NOMO-1 (cell line): Measurements from ENCODE around the gene MRI1.
"Not testable (repeated sequence)": the region's sequence is repeated elsewhere in the genome, so short reads cannot be mapped to it uniquely, and the experiment has no call there.

ENCODE experiments used
- DNase-seq, 2 experiments: peaks; one replicate each; lab custom pipeline; 2025; ENCODE audit not compliant: unreplicated experiment in 2 of 2; lab: John Stamatoyannopoulos, UW

Gene MRI1

DNA sequence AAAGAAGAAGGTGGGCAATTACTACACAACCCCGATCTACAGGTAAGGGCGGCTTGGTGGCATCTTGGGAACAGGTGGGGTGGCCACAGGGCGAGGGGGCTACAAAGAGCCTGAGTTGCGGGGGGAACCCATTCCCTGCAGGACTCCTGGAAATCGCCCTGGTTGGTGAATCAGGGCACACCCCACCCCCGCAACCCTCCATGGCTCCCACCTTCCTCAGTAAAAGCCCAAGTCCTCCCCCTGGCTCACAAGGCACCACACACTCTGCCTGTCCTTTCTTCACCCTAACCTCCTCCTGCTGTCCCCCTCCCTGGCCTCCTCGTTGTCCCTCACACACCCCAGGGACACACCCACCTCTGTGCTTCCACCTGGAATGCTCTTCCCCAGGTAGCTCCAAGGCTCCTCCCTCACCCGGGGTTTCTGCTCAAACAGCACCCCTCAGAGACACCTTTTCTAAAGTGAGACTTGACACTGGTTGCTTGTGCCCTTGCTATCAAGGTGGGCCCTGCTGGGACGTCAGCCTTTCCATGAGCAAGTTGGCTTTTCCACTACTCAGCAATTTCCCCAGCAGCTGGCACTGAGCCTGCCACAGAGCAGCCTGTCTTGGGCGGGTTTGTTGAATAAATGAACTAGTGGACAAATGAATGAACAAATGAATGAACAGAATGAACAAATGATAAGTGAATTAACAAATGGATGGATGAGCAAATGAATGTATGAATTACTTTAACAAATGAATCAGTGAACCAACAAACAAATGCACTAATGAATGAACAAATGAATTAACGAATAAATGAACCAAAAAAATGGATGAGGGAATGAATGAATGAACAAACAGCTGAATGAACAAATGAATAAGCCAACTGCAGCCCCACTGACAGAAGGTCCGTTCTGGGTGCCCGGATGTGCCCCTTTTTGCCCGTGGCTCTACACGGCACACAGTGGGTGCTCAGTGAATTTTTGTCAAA, 6.2 kb upstream of the MRI1 start:
- no peak for DNase-seq

GRCh38 chr19:13758795-13759194, 5.5 kb upstream of the MRI1 start:
- DNase-seq = no peak

DNA sequence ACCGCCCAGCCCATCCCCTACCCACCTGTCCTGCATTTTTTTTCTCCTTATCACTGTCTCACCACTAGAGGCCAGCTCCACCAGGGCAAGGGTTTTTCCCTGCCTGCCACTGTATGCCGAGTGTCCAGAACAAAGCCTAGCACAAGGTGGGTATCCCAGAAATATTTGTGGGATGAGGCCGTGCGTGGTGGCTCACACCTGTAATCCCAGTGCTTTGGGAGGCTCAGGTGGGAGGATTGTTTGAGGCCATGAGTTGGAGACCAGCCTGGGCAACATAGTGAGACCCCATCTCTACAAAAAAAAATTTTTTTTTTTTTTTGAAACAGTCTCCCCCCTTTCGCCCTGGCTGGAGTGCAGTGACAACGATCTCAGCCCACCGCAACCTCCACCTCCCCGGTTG, 2.9 kb upstream of the MRI1 start:
- no peak for DNase-seq

DNA sequence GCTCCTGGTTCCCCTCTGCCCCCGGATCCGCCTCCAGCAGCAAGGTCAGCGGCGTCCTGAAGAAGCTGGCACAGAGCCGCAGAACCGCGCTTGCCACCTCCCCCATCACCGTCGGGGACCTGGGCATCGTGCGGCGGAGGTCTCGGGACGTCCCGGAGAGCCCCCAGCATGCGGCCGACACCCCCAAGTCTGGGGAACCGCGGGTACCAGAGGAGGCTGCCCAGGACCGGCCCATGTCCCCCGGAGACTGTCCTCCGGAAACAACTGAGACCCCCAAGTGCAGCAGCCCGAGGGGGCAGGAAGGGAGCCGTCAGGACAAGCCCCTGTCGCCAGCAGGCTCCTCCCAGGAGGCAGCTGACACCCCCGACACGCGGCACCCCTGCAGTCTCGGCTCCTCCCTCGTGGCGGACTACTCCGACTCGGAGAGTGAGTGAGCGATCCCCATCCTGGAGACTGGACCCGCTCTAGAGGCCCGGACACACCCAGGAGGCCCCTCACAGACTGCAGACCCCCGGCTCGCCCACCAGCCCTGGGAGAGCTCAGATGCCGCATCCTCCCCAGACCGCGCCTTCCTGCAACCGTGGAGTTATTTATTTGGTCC, 1.6 kb upstream of the MRI1 start:
- no peak for DNase-seq

GRCh38 chr19:13763265-13763664, 1.1 kb upstream of the MRI1 start:
- DNase-seq = no peak

- peak in 1 of 2 experiments; percentile 18 for DNase-seq
These were observed 586 bp downstream of the MRI1 start for GRCh38 chr19:13764821-13765394.

- DNase-seq = no peak
These were observed 1.2 kb downstream of the MRI1 start for GRCh38 chr19:13765395-13766094.

- DNase-seq = no peak
These were observed 1.8 kb downstream of the MRI1 start for GRCh38 chr19:13766095-13766481.

- no peak for DNase-seq
These were observed 4.2 kb downstream of the MRI1 start for GRCh38 chr19:13768510-13768909.

DNA sequence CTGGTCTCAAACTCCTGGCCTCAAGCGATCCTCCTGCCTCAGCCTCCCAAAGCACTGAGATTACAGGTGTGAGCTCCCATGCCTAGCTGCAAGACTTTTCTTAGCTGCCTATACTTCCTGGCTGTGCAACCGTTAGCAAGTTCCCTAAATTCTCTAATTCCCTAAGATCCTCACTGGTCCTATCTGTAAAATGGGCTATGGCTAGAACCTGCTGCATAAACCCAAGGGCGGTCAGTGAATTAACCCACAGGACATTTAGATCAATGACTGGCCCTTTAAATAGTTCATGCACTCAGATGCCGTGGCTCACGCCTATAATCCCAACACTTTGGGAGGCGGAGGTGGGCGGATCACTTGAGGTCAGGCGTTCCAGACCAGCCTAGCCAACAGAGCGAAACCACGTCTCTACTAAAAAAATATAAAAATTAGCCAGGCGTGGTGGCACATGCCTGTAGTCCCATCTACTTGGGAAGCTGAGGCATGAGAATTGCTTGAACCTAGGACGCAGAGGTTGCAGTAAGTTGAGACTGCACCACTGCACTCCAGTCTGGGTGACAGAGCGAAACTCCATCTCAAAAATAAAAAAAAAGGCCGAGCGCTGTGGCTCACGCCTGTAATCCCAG, 5.8 kb downstream of the MRI1 start:
- no peak for DNase-seq

- peak; percentile 92 to 96 for DNase-seq
These were observed 10.2 kb downstream of the MRI1 start, which contains the start of gene C19orf53 for GRCh38 chr19:13774217-13775191. C19orf53 (plus strand) TSS chr19:13774456; CDS start chr19:13774478, 22 bp downstream.

DNA sequence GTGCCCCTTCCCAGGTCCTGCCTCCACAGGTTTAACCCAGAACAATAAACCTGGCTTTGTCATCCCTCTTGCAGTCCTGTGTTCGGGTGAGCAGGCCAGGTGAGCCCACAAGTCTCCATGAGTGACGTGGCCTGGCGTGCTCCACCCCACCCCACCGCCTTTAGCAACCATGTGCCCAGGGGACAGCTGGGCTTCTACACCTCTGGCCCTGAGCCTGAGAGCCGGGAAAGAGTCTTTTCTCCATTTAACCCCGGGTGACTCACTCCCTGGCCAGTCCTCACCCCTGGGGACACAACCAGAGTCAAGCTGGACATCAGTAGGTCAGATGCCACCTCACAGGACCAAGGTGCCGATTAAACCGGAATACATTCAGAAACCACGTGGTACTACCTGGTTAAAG, 14.1 kb downstream of the MRI1 start:
- no peak for DNase-seq

DNA sequence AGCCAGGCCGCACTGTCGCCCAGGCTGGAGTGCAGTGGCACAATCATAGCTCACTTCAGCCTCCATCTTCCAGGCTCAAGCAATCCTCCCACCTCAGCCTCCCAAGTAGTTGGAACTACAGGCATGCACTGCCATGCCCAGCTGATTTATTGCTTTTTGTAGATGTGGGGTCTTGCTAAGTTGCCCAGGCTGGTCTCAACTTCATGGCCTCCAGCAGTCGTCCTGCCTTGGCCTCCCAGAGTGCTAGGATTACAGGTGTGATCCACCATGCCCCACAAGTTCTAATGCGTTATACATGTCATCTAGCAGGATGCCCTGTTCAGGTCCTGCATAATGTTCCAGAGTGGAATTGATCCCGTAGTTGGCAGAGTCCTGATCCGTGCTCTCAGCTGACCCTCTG, 14.5 kb downstream of the MRI1 start:
- DNase-seq = no peak

GRCh38 chr19:13779794-13780193, 15.5 kb downstream of the MRI1 start:
- not testable (repeated sequence) for DNase-seq

DNA sequence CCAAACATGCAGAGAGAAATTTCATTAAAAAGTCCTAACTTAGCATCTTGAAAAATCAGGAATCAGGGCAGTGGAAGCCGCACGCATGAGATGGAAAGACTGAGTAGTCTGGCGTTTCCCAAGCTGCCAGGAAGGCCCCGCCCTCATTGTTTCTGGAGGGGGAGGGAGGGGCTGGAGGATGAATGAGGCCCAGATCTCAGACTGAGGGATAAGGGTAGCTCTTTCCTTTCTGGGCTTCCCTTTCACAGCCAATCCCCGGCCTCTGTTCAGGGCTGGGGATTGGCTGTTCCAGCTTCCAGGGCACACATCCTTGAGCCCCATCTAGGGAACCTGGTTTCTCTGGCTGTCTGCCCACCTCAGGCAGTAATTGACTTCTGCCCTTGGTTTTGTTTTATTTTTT, 17.2 kb downstream of the MRI1 start:
- no peak for DNase-seq

- DNase-seq = no peak
These were observed 18.2 kb downstream of the MRI1 start for GRCh38 chr19:13782537-13782936.

DNA sequence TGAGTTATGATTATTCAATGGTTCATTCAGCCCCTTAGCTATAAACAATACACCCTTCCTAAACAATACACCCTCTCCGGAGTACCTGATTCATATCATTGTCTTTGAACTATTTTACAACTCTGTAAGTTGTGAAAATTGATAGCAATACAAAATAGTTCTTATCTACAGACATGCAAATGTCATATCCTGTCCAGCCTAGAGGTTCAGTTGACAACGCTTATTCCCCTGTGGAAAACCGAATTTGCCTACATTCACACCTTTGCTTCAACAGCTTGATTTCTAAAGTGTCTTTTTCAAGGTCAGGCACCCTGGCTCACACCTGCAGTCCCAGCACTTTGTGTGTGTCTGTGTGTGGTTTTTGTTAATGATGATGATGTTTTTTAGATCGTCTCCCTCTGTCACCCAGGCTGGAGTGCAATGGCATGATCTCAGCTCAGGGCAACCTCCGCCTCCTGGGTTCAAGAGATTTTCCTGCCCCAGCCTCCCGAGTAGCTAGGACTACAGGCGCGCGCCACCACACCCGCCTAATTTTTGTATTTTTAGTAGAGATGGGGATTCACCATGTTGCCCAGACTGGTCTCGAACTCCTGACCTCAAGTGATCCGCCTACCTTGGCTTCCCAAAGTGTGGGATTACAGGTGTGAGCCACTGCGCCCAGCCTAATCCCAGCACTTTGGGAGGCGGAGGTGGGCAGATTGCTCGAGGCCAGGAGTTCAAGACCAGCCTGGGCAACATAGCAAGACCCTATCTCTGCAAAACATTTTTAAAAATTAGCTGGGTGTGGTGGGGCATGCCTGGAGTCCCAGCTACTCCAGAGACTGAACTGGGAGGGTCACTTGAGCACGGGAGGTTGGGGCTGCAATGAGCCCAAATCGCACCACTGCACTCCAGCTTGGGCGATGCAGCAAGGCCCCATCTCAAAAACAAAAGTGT, 19.5 kb downstream of the MRI1 start:
- no peak for DNase-seq

DNA sequence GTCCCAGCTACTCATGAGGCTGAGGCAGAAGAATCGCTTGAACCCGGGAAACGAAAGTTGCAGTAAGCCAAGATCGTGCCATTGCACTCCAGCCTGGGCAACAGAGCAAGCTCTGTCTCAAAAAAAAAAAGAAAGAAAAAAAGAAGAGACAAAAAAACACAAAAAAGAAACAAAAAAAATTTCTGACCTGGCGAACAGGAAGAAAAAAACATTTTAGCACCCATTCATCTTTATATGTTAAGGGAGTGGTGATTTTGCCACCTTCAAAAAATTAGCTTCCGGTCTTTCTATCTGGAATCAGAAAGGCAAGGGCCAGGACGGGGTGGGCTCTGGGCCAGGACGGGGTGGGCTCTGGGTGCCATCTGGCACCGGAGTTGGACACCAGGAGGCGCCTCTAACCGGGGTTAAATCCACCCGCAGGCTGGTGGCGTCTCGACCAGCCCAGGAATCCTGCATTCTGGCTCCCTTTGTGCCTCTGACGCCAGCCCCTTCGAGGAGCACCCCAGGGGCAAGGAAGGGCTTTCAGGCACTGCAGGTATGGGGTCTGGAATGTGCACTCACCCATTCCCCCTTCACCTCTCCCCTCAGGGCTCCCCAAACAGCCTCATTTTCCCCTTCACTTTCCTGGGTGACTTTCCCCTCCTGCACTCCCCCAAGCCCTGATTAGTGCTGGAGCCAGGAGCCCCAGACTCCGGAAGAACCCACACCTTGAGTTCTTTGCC, 20.6 kb downstream of the MRI1 start:
- DNase-seq = peak; percentile 34 to 45
